Activated CD4-positive, alpha-beta memory T cell treated with anti-CD3 and anti-CD28 coated beads, Interleukin-2, amount 10 ng/mL, durations not matched to agents 7 days and 5 days (primary cell): ENCODE data around the gene CXADR. TPM values are rescaled to one million over a fixed set of nuclear protein-coding genes. Genes with fewer than 3 reads are reported as not detected.
A peak's percentile ranks its signal among the peaks of the same experiment; 100 is the strongest.

Experiments
- CTCF ChIA-PET: fragments of 350-600 bp; sonication (Branson Sonifier 250); formaldehyde crosslinking; loops from one replicate; lab custom pipeline; 2021; ENCODE audit warnings: antibody characterized with exemption, inconsistent platforms; lab: Charles Lee
- POLR2A ChIA-PET: fragments of 350-600 bp; sonication (Branson Sonifier 250); formaldehyde crosslinking; loops from one replicate; lab custom pipeline; 2021; ENCODE audit warnings: antibody characterized with exemption; lab: Charles Lee
- DNase-seq: peaks from one replicate; pipeline ENCODE4 v3.0.0-alpha.2; 2020
- H3K27ac Mint-ChIP-seq: one replicate; pipeline ENCODE4 v1.8.0; 2021; ENCODE audit warnings: mild to moderate bottlenecking, mixed read lengths
- H3K27me3 Mint-ChIP-seq: one replicate; pipeline ENCODE4 v1.8.0; 2021; ENCODE audit warnings: mixed read lengths
- H3K36me3 Mint-ChIP-seq: one replicate; pipeline ENCODE4 v1.8.0; 2021; ENCODE audit warnings: low read depth, mixed read lengths
- H3K4me1 Mint-ChIP-seq: one replicate; pipeline ENCODE4 v1.8.0; 2021; ENCODE audit warnings: mixed read lengths
- H3K4me3 Mint-ChIP-seq: one replicate; pipeline ENCODE4 v1.8.0; 2021; ENCODE audit warnings: mild to moderate bottlenecking, mixed read lengths
- H3K9me3 Mint-ChIP-seq: one replicate; pipeline ENCODE4 v1.8.0; 2021; ENCODE audit warnings: mixed read lengths
- total RNA-seq, 2 experiments: library from RNA; stranded (reverse); gene quantifications; one replicate each; pipeline ENCODE4 v1.2.3, GENCODE V29; 2021

CXADR gene
- total RNA-seq, 2 experiments from 2014 or later: 0.55 to 0.65 TPM

DNA sequence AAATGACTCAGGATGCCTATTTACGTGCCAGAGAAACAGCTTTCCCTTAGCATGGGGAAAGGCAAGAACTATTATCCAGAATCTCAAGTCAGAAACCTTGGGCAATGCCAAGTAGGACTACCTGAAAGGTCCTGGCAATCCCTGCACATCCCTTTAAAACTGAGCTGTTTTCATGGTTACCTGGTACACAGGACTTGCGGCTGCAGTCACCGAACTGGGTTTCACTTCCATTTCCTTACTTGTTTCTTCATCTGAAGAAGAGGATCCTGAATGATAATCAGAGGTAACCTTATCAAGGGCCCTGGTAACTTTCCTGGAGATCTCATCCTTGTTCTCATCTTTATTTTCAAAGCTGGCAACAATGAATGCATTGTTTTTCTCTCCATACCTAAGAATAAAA, 85.6 kb downstream of the CXADR start:
- H3K9me3 Mint-ChIP-seq: no peaks in the 10 kb centered on the region
- ChIA-PET POLR2A (interaction anchor here (1.1 to 5.1 kb wide), 4 partner anchors 9 to 17 kb away, joined by 3 to 34 read pairs (median 5); no protein-coding TSS in a partner anchor), CTCF (interaction anchor here (0.7 to 2.1 kb wide), 2 partner anchors 13 to 204 kb away, joined by 3 to 8 read pairs; no protein-coding TSS in a partner anchor)
- DNase-seq: no peak
- peaks cover 63% of the 10 kb centered on the region for H3K36me3 Mint-ChIP-seq
- no peak overlapping the region for H3K4me3 Mint-ChIP-seq
- peaks cover 29% of the 10 kb centered on the region for H3K4me1 Mint-ChIP-seq
- no peaks in the 10 kb centered on the region for H3K27me3 Mint-ChIP-seq
- peak overlapping the region; percentile 31 for H3K27ac Mint-ChIP-seq

DNA sequence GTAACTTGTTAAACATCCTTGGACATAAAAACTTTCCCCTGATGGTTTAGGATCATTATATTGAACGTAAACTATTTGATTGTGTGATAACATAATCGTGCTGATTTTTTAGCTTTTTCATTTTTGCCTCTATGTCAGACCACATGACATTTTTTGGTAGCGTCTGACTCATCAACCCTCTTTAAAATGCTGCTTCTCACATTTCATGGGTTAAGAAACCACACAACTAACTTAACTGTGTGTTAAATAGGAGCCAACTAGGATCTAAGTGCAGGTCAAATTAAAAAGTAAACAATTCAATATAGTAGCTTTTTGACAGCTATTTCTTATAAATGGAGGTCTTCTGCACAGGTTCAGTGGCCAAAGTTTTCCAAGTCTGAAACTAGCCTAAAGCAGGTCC, 90.0 kb downstream of the CXADR start:
- CTCF ChIA-PET: interaction anchor here (0.9 to 1.3 kb wide), 3 partner anchors 9 to 91 kb away, joined by 3 to 5 read pairs (median 3); no protein-coding TSS in a partner anchor
- no peaks in the 10 kb centered on the region for H3K9me3 Mint-ChIP-seq
- peaks cover 70% of the 10 kb centered on the region for H3K36me3 Mint-ChIP-seq

DNA sequence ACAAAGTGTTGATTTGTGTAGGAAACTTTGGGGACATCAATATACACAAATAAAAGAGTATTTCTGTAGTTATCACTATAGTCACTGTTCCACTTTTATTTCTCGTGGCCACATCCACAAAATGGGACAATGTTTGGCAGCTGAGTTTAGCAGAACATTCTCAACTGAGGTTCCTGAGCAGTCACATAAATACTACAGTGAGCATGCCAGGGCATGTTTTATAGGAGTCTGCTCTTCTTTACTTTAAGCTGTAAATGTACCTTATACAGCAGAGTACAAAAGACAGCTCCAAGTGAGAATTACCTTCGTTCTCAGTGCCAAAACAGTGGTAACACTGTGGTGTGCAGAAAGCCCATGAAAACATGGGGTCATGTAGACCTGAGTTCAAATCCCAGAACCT, 94.8 kb downstream of the CXADR start:
- Mint-ChIP-seq H3K9me3 (no peaks in the 10 kb centered on the region), H3K27ac (peak overlapping the region; percentile 52), H3K4me1 (peaks cover 63% of the 10 kb centered on the region), H3K4me3 (no peak overlapping the region), H3K36me3 (peaks cover 78% of the 10 kb centered on the region), H3K27me3 (no peaks in the 10 kb centered on the region)
- DNase-seq: no peak
- ChIA-PET CTCF (interaction anchor here (1.6 kb wide), 1 partner anchor 22 kb away, joined by 5 read pairs; no protein-coding TSS in a partner anchor), POLR2A (interaction anchor here (1.3 to 1.6 kb wide), 2 partner anchors 9 to 176 kb away, joined by 3 to 6 read pairs; no protein-coding TSS in a partner anchor)

More for the DNA sequence above, 90.0 kb downstream of the CXADR start:
- peaks cover 44% of the 10 kb centered on the region for H3K4me1 Mint-ChIP-seq
- no peak for DNase-seq
- POLR2A ChIA-PET: interaction anchor here (5.1 kb wide), 1 partner anchor 8 kb away, joined by 34 read pairs; no protein-coding TSS in a partner anchor
- no peak overlapping the region for H3K4me3 Mint-ChIP-seq
- H3K27ac Mint-ChIP-seq: peak overlapping the region; percentile 12
- H3K27me3 Mint-ChIP-seq: no peaks in the 10 kb centered on the region

DNA sequence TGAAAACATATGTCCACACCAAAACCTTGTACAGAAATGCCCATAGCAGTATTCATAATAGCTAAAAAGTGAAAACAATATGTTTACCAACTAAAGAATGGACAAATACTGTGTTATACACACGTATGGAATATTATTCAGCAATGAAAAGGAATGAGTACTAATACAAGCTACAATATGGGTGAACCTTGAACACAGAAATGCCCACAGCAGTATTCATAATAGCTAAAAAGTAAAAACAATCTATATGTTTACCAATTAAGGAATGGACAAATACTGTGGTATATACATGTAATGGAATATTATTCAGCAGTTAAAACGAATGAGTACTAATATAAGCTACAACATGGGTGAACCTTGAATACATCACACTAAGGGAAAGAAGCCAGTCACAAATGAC, 96.8 kb downstream of the CXADR start:
- H3K4me3 Mint-ChIP-seq: peak overlapping the region; percentile 51
- peaks cover 57% of the 10 kb centered on the region for H3K4me1 Mint-ChIP-seq
- H3K36me3 Mint-ChIP-seq: peaks cover 58% of the 10 kb centered on the region
- no peak for DNase-seq
- ChIA-PET POLR2A (interaction anchor here (2.7 to 4.1 kb wide), 4 partner anchors 9 to 209 kb away, joined by 11 to 34 read pairs (median 26); partner anchors contain the start of gene C21orf91), CTCF (interaction anchor here (1.0 to 1.4 kb wide), 3 partner anchors 24 to 27 kb away, joined by 3 to 4 read pairs (median 4); no protein-coding TSS in a partner anchor)
- H3K27ac Mint-ChIP-seq: peak overlapping the region; percentile 41
- no peaks in the 10 kb centered on the region for H3K27me3 Mint-ChIP-seq
- H3K9me3 Mint-ChIP-seq: no peaks in the 10 kb centered on the region

DNA sequence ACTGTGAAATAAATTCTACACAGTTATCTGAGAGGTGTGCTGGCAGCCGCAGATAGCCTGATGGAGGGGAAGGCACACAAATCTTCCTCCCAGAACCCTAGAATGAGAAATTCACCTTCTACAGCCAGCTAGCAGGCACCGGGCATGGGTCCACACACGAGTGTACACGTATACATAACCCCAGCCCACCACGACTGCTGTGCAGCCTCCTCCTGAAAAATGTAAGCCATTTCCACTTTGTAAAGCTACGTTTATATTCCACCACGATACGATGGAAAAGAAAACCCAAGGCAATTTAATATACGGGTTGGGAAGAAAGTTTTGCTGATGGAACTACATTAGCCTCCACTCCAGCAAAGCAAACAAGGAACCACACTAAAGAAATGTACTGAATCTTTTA, 98.1 kb downstream of the CXADR start:
- peak overlapping the region; percentile 98 for H3K4me3 Mint-ChIP-seq
- peak overlapping the region; percentile 98 for H3K27ac Mint-ChIP-seq
- H3K27me3 Mint-ChIP-seq: no peaks in the 10 kb centered on the region
- peak; percentile 18 for DNase-seq
- H3K9me3 Mint-ChIP-seq: no peaks in the 10 kb centered on the region
- peaks cover 63% of the 10 kb centered on the region for H3K4me1 Mint-ChIP-seq
- POLR2A ChIA-PET: interaction anchor here (1.4 to 4.1 kb wide), 8 partner anchors 9 to 207 kb away, joined by 5 to 34 read pairs (median 11); partner anchors contain the start of gene C21orf91
- peaks cover 48% of the 10 kb centered on the region for H3K36me3 Mint-ChIP-seq
- CTCF ChIA-PET: interaction anchor here (1.3 to 2.1 kb wide), 4 partner anchors 8 to 224 kb away, joined by 3 to 7 read pairs (median 6); no protein-coding TSS in a partner anchor

DNA sequence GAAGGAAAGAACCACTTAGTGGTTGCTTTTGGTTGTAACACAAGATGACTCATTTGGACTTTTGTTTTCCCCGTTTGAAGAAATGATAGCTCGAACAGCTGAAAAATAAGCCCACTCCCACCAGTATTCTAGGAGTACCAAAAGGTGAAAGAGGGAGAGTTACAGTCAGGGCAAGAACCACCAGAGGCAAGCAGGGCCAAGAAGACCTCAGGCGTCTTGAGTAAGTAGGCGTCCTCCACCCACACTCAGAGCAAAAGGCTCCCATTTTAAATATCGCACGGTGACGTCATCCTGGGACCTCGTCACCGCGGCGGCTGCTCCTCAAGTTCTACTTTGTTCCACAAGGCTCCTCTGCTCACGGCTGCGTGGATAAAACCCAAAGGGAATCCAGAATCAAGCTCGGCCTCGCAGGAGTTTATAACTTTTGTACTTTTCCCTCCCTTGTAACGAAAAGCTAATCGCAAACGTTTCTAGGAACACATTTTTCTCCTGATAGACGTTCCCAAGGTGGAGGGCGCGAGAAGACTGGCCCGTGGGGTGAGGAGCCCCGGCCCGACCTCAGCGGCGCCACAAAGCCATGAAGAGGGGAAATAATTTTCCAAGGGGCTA, 98.7 kb downstream of the CXADR start:
- no peaks in the 10 kb centered on the region for H3K9me3 Mint-ChIP-seq
- CTCF ChIA-PET: interaction anchor here (1.3 to 2.1 kb wide), 4 partner anchors 9 to 225 kb away, joined by 3 to 7 read pairs (median 6); no protein-coding TSS in a partner anchor
- DNase-seq: peak; percentile 85
- POLR2A ChIA-PET: interaction anchor here (0.9 to 4.1 kb wide), 12 partner anchors 9 to 207 kb away, joined by 4 to 34 read pairs (median 7); partner anchors contain the start of gene C21orf91
- H3K4me1 Mint-ChIP-seq: peaks cover 64% of the 10 kb centered on the region
- peak overlapping the region; percentile 98 for H3K4me3 Mint-ChIP-seq
- H3K36me3 Mint-ChIP-seq: peaks cover 48% of the 10 kb centered on the region
- H3K27me3 Mint-ChIP-seq: no peaks in the 10 kb centered on the region
- H3K27ac Mint-ChIP-seq: peak overlapping the region; percentile 98

DNA sequence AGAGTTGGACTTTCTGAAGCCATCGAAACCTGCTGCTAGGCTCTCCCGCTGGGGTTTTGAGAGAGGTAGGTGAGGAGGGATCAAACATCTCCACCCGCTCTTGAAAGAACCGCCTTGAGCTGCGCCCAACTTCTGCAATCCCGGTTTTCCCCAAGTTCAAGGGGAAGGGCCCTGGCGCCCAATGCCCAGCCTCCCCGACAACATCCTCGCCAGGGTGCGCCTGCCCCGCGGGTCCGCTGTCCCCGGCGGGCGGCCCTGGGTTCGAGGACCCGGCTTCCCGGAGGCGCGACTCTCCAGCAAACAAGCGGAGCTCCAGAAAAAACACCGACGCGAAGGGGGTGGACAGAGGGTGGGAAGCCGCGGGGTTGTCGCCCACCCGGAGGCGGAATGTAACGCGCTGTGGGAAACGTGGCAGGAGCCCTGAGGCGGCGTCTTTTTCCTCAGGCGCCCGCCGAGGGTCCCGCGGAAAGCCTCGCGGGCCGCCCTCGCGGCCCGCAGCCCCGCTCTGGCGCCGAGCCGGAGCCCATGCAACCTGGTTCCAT, 99.3 kb downstream of the CXADR start:
- ChIA-PET CTCF (interaction anchor here (1.3 to 2.1 kb wide), 4 partner anchors 9 to 226 kb away, joined by 3 to 7 read pairs (median 6); no protein-coding TSS in a partner anchor), POLR2A (interaction anchor here (0.9 to 4.1 kb wide), 11 partner anchors 8 to 206 kb away, joined by 4 to 34 read pairs (median 8); partner anchors contain the start of gene C21orf91)
- Mint-ChIP-seq H3K4me1 (peaks cover 66% of the 10 kb centered on the region), H3K27me3 (no peaks in the 10 kb centered on the region), H3K36me3 (peaks cover 47% of the 10 kb centered on the region), H3K27ac (peak overlapping the region; percentile 98), H3K4me3 (peak overlapping the region; percentile 98), H3K9me3 (no peaks in the 10 kb centered on the region)
- no peak for DNase-seq

DNA sequence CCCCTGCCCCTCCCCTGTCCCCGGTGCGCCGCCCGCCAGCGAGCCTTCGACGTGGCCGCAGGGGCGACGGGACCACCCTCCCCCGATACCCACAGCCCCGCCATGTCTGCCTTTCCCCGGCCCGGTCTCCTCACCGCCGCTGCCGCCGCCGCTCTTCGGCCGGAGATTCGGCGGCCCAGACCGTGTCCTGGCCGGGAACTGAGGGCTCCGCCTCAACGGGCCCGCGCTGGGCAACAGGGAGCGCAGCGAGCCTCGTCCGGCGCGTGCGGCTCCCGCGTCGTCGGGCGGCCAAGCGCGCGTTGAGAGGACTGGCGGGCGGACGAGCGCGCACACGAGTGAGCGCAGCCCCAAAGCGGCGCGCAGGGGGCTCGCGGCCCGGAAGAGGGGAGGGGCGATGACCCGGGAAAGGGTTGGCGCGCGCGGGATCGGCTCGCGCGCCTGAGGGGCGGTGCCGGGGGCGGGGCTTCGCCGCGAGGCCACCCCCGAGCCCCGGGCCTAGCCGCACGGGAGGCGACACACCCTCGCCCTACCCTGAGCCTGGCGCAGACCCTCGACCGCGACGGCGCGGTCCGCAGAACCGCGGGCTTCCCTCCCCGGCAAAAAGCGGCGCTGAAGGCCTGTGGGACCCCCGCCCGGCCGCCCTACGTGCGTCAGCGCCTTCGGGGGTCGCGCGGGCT, 99.9 kb downstream of the CXADR start, which contains the start of gene BTG3:
Gene BTG3, minus strand, starts transcription at position 337 of the 677 bp plus-strand sequence. CDS start 3,757 bp downstream, outside the sequence.
- Mint-ChIP-seq H3K36me3 (peaks cover 41% of the 10 kb centered on the region), H3K27ac (peak within 1 kb of the TSS; percentile 98), H3K9me3 (no peaks in the 10 kb centered on the region), H3K4me3 (peak within 1 kb of the TSS; percentile 98), H3K4me1 (peaks cover 61% of the 10 kb centered on the region), H3K27me3 (no peaks in the 10 kb centered on the region)
- ChIA-PET CTCF (interaction anchor here (1.3 to 2.0 kb wide), 2 partner anchors 10 to 12 kb away, joined by 5 to 6 read pairs; no protein-coding TSS in a partner anchor), POLR2A (interaction anchor here (1.5 to 4.1 kb wide), 8 partner anchors 12 to 206 kb away, joined by 5 to 34 read pairs (median 11); partner anchors contain the start of gene C21orf91)
- peak; percentile 84 for DNase-seq

DNA sequence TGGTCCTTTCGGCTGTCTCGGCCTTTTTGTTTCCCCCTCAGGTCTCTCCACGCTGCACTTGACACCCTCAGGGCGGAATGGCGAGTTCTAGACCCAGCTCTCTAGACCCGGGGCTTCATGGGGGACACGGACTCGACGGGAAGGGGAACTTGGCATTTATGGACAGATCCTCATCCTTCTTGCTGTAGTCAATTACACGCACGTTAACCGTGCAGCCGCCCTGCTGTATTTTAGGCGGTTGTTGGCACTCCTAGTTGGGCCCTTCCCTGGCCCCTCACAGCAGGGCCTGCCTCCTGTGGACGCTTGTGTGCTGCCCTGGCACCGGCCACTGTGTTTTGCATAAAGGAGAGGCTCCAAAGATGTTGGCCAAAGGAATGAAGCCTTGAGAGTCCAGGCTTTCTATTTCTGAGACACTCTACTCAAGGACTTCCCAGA, 100.4 kb downstream of the CXADR start:
- H3K27me3 Mint-ChIP-seq: no peaks in the 10 kb centered on the region
- DNase-seq: no peak
- H3K9me3 Mint-ChIP-seq: no peaks in the 10 kb centered on the region
- peaks cover 56% of the 10 kb centered on the region for H3K4me1 Mint-ChIP-seq
- H3K36me3 Mint-ChIP-seq: peaks cover 35% of the 10 kb centered on the region
- ChIA-PET CTCF (no interaction called here), POLR2A (interaction anchor here (0.7 kb wide), 1 partner anchor 167 kb away, joined by 4 read pairs; no protein-coding TSS in a partner anchor)
- H3K27ac Mint-ChIP-seq: peak overlapping the region; percentile 71
- H3K4me3 Mint-ChIP-seq: peak overlapping the region; percentile 68

DNA sequence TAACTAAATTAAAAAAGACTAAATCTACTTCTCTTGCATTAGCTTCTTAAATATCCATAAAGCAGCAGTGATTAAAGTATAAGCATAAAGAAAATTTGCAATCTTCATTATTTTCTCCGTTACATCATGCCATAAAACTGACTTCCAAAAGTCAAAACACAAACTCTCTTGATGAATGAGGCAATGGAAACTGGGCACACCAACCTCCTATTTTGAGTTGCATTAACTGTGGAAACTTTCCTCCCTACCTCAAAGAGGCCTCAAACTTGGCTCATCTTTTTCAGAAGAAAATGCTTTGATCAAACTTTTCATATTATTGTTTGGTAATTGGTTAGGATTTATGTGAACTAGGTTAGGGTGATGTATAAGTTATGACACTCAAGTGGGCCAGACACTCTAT, 104.0 kb downstream of the CXADR start:
- Mint-ChIP-seq H3K27me3 (peaks cover 4% of the 10 kb centered on the region), H3K4me1 (peaks cover 24% of the 10 kb centered on the region), H3K9me3 (no peaks in the 10 kb centered on the region), H3K27ac (no peak overlapping the region), H3K36me3 (no peaks in the 10 kb centered on the region), H3K4me3 (no peak overlapping the region)
- no peak for DNase-seq
- ChIA-PET POLR2A (no interaction called here), CTCF (no interaction called here)

DNA sequence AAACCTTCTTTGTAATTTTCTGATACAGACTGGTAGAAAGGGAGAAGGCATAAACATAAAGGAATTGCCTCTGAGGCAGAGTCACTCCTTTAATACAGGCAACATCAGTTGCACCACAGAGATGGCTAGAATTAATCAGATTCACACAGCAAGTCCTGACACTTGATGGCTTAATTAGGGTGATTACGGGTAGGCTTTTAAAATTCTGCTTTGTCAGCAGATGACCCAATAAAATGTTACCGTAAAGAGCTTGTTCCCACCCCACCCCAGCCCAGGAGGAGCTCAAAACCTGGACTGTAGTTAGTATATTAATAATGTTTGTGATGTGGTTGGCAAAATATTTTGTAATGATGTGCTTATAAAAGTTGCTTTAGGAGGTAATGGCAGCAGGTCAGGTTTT, 109.2 kb downstream of the CXADR start:
- POLR2A ChIA-PET: interaction anchor here (1.1 kb wide), 1 partner anchor 10 kb away, joined by 4 read pairs; no protein-coding TSS in a partner anchor
- CTCF ChIA-PET: no interaction called here
- peaks cover 31% of the 10 kb centered on the region for H3K27me3 Mint-ChIP-seq
- H3K4me3 Mint-ChIP-seq: no peak overlapping the region
- no peaks in the 10 kb centered on the region for H3K4me1 Mint-ChIP-seq
- DNase-seq: no peak
- no peaks in the 10 kb centered on the region for H3K9me3 Mint-ChIP-seq
- H3K36me3 Mint-ChIP-seq: no peaks in the 10 kb centered on the region
- H3K27ac Mint-ChIP-seq: no peak overlapping the region

DNA sequence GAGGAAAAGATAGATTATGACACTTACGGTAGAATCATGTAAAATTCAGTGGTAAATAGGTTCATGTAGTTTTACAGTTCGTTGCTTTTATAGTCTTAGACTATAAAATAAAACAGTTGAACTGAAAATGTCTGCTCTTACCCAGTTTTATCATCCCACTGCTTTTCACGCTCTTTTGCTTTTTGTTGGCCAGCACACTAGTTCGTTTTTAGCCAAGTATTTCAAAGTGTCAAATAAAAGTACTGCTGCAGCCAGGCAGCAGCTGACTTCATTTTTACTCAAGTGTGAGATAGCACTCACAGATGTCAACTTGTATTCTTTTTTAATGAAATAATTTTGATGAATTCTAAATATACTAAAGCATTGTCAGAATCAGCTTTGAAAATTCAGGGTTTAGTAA, 118.4 kb downstream of the CXADR start:
- Mint-ChIP-seq H3K27ac (no peak overlapping the region), H3K9me3 (no peaks in the 10 kb centered on the region), H3K36me3 (no peaks in the 10 kb centered on the region), H3K4me3 (no peak overlapping the region), H3K27me3 (peaks cover under 1% of the 10 kb centered on the region), H3K4me1 (no peaks in the 10 kb centered on the region)
- ChIA-PET CTCF (no interaction called here), POLR2A (no interaction called here)
- DNase-seq: no peak
